HL-60 (cell line): ENCODE results near the gene ATP6AP1.

Experiments used
- DNase-seq, 2 experiments: peaks; one replicate each; pipeline ENCODE4 v3.0.0-alpha.2; 2010 to 2020; ENCODE audit warnings: low read depth in 1 of 2, low spot score in 1 of 2
- H3K27ac ChIP-seq: fragments of 250-450 bp; sonication (Bioruptor Pico); replicated peaks from 2 replicates; pipeline ENCODE4 v1.5.1; 2020; ENCODE audit warnings: mild to moderate bottlenecking, moderate library complexity
- H3K27me3 ChIP-seq: fragments of 250-450 bp; sonication (Bioruptor Pico); 2 replicates; pipeline ENCODE4 v1.5.1; 2021; ENCODE audit warnings: mild to moderate bottlenecking, moderate library complexity; ENCODE audit not compliant: insufficient read depth, poor library complexity, severe bottlenecking
- H3K4me3 ChIP-seq: replicated peaks from 2 replicates; pipeline ENCODE4 v1.5.1; 2011; ENCODE audit warnings: mild to moderate bottlenecking, control low read depth, low read length; ENCODE audit not compliant: insufficient read depth
- GABPA ChIP-seq: IDR thresholded peaks from 2 replicates; pipeline ENCODE4 v1.6.1; 2012; ENCODE audit warnings: low read depth
- POLR2AphosphoS5 ChIP-seq: IDR thresholded peaks from 2 replicates; pipeline ENCODE4 v1.6.1; 2012; ENCODE audit warnings: low read depth
- SPI1 ChIP-seq: IDR thresholded peaks from 2 replicates; pipeline ENCODE4 v1.6.1; 2012; ENCODE audit warnings: low read depth, mild to moderate bottlenecking, borderline replicate concordance
- TF ChIP-seq, protein P1 (sequence below): IDR thresholded peaks from 2 replicates; pipeline ENCODE4 v1.6.1; 2012; ENCODE audit warnings: low read depth; ENCODE audit not compliant: insufficient replicate concordance
- TF ChIP-seq, protein P2 (sequence below): IDR thresholded peaks from one replicate; pipeline ENCODE4 v1.5.1; 2011; ENCODE audit warnings: low read length, control low read depth, inconsistent platforms; ENCODE audit not compliant: insufficient read depth

ATP6AP1 gene

DNA sequence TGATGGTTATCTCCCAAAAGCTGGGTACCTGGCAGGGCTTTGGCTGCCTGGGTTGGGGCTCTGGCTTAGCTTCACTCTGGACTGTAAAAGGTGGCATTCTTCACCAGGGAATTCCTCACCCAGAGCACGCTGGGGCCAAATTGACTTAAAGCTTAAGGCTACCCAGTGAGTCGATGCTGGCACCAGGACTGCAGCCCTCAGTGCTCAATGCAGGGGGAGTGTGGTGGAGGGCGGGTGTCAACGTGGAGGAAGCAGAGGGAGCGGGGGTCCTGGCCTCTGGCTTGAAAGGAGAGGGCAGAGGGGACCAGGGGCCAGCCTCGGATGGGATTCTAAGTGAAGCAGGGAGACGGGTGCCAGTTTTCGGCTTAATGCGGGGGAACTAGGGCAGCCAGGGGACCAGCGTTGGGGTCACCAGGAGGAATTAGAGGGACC, 15.0 kb downstream of the ATP6AP1 start:
- DNase-seq, result no peak
- TF ChIP-seq, protein P1, sequence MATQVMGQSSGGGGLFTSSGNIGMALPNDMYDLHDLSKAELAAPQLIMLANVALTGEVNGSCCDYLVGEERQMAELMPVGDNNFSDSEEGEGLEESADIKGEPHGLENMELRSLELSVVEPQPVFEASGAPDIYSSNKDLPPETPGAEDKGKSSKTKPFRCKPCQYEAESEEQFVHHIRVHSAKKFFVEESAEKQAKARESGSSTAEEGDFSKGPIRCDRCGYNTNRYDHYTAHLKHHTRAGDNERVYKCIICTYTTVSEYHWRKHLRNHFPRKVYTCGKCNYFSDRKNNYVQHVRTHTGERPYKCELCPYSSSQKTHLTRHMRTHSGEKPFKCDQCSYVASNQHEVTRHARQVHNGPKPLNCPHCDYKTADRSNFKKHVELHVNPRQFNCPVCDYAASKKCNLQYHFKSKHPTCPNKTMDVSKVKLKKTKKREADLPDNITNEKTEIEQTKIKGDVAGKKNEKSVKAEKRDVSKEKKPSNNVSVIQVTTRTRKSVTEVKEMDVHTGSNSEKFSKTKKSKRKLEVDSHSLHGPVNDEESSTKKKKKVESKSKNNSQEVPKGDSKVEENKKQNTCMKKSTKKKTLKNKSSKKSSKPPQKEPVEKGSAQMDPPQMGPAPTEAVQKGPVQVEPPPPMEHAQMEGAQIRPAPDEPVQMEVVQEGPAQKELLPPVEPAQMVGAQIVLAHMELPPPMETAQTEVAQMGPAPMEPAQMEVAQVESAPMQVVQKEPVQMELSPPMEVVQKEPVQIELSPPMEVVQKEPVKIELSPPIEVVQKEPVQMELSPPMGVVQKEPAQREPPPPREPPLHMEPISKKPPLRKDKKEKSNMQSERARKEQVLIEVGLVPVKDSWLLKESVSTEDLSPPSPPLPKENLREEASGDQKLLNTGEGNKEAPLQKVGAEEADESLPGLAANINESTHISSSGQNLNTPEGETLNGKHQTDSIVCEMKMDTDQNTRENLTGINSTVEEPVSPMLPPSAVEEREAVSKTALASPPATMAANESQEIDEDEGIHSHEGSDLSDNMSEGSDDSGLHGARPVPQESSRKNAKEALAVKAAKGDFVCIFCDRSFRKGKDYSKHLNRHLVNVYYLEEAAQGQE, result no peak
- no peak for TF ChIP-seq GABPA
- TF ChIP-seq SPI1, result no peak
- no peak for TF ChIP-seq POLR2AphosphoS5
- Histone ChIP-seq H3K27me3 (no peaks in the 10 kb centered on the region), H3K4me3 (peak overlapping the region; percentile 42), H3K27ac (no peak overlapping the region)

DNA sequence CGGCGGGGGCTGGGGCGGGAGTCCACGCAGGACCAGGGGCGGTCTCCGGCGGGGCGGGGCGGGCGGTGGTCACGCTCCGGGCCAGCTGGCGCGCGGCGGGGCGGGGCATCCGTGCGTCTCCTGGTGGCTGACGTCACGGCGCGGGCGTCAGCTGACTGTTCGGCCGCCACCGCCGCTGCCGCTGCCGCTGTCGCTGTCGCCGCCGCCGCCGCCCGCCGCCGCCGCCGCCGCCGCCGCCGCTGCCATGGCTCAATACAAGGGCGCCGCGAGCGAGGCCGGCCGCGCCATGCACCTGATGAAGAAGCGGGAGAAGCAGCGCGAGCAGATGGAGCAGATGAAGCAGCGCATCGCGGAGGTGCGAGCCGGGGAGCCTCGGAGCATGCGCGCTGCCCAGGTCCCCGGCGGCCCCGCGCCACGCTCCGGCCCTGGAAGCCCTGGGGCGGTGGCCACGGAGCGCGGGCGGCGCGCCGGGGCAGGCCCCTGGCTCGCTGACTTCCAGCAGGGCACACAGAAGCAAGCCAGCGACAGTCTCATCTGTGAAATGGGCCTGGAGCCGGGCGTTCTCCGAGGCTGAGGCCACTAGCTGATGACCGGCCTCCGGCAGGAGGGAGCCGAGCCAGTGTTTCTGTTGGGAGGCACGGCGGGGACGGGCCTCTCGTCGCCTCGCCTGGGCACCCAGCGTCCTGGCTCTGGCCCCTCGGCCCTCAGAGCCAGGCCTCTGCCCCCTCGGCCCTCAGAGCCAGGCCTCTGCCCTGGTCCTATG, 15.7 kb downstream of the ATP6AP1 start, which contains the start of gene FAM50A:
Gene FAM50A, plus strand, starts transcription at position 150 of the 763 bp plus-strand sequence. Its CDS starts 95 bp downstream, at position 245.
- DNase-seq, result peak in 1 of 2 experiments; percentile 42
- Histone ChIP-seq H3K27ac (no peak within 1 kb of the TSS), H3K4me3 (peak within 1 kb of the TSS; percentile 46), H3K27me3 (no peaks in the 10 kb centered on the region)
- no peak for TF ChIP-seq POLR2AphosphoS5
- TF ChIP-seq GABPA, result no peak
- TF ChIP-seq, protein P1, result no peak
- TF ChIP-seq, protein P2, sequence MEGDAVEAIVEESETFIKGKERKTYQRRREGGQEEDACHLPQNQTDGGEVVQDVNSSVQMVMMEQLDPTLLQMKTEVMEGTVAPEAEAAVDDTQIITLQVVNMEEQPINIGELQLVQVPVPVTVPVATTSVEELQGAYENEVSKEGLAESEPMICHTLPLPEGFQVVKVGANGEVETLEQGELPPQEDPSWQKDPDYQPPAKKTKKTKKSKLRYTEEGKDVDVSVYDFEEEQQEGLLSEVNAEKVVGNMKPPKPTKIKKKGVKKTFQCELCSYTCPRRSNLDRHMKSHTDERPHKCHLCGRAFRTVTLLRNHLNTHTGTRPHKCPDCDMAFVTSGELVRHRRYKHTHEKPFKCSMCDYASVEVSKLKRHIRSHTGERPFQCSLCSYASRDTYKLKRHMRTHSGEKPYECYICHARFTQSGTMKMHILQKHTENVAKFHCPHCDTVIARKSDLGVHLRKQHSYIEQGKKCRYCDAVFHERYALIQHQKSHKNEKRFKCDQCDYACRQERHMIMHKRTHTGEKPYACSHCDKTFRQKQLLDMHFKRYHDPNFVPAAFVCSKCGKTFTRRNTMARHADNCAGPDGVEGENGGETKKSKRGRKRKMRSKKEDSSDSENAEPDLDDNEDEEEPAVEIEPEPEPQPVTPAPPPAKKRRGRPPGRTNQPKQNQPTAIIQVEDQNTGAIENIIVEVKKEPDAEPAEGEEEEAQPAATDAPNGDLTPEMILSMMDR, result no peak
- TF ChIP-seq SPI1, result no peak

DNA sequence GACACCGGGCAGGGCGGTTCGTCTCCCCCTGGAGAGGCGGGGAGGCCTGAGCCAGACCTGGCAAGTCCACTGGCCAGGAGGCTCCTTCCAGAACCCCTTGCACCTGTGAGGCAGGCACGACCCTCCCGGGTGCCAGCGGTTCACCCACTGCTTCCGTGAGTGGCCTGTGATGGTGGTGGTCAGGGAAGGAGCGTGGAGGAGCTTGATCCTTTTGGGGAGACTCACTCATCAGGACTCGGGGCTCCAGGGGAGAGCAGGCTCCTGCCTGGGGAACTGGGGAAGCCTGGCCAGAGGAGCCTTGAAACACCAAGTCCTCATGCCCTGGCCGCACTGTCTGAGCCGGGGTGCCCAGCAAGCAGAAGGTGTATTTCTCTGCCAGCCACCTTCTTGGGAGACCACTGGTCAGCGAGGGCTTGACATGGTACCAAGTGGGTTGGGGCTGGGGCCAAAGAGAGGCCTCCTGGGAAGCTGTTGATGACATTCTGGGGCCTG, 16.3 kb downstream of the ATP6AP1 start:
- no peak overlapping the region for H3K27ac ChIP-seq
- no peak for TF ChIP-seq GABPA
- TF ChIP-seq, protein P2, result no peak
- TF ChIP-seq POLR2AphosphoS5, result no peak
- TF ChIP-seq, protein P1, result no peak
- no peak for TF ChIP-seq SPI1
- no peaks in the 10 kb centered on the region for H3K27me3 ChIP-seq
- no peak for DNase-seq
- H3K4me3 ChIP-seq, result peak overlapping the region; percentile 46
